Fibroblast of skin of abdomen (primary cell): ENCODE measurements around the gene NRXN3.

Source experiments
- DNase-seq: peaks from one replicate; pipeline ENCODE4 v3.0.0-alpha.2; 2013

The NRXN3 gene

GRCh38 chr14:78747813-78748212 is 577.6 kb downstream of the NRXN3 start:
- DNase-seq, result no peak

- no peak for DNase-seq
These were observed 582.5 kb downstream of the NRXN3 start for GRCh38 chr14:78752518-78753188.

GRCh38 chr14:78754059-78754458 is 583.9 kb downstream of the NRXN3 start:
- DNase-seq, result no peak

GRCh38 chr14:78758333-78758732 is 588.2 kb downstream of the NRXN3 start:
- DNase-seq, result peak; percentile 14

GRCh38 chr14:78762331-78762730 is 592.2 kb downstream of the NRXN3 start:
- DNase-seq, result no peak

GRCh38 chr14:78763746-78764145 is 593.6 kb downstream of the NRXN3 start:
- no peak for DNase-seq

GRCh38 chr14:78764240-78764639 is 594.1 kb downstream of the NRXN3 start:
- peak; percentile 49 for DNase-seq

- DNase-seq, result no peak
These were observed 594.5 kb downstream of the NRXN3 start for GRCh38 chr14:78764645-78765044.

- no peak for DNase-seq
These were observed 597.3 kb downstream of the NRXN3 start for GRCh38 chr14:78767436-78767835.

- no peak for DNase-seq
These were observed 612.4 kb downstream of the NRXN3 start for GRCh38 chr14:78782551-78782950.

- DNase-seq, result no peak
These were observed 615.1 kb downstream of the NRXN3 start for GRCh38 chr14:78785265-78785664.

- no peak for DNase-seq
These were observed 618.5 kb downstream of the NRXN3 start for GRCh38 chr14:78788467-78789360.

- DNase-seq, result no peak
These were observed 620.1 kb downstream of the NRXN3 start for GRCh38 chr14:78790271-78790670.

- no peak for DNase-seq
These were observed 628.6 kb downstream of the NRXN3 start for GRCh38 chr14:78798757-78799156.

GRCh38 chr14:78805570-78805969 is 635.4 kb downstream of the NRXN3 start:
- DNase-seq, result no peak

GRCh38 chr14:78823035-78823434 is 652.9 kb downstream of the NRXN3 start:
- DNase-seq, result no peak

- no peak for DNase-seq
These were observed 653.3 kb downstream of the NRXN3 start for GRCh38 chr14:78823516-78823915.

- no peak for DNase-seq
These were observed 659.1 kb downstream of the NRXN3 start for GRCh38 chr14:78829274-78829673.

- DNase-seq, result no peak
These were observed 664.7 kb downstream of the NRXN3 start for GRCh38 chr14:78834766-78835451.

- no peak for DNase-seq
These were observed 665.7 kb downstream of the NRXN3 start for GRCh38 chr14:78835909-78836308.

GRCh38 chr14:78836777-78837176 is 666.6 kb downstream of the NRXN3 start:
- peak; percentile 50 for DNase-seq

- no peak for DNase-seq
These were observed 668.8 kb downstream of the NRXN3 start for GRCh38 chr14:78838959-78839358.

- DNase-seq, result no peak
These were observed 670.7 kb downstream of the NRXN3 start for GRCh38 chr14:78840898-78841297.
